A549 treated with dexamethasone at 1 μM for 4 hours (cell line): ENCODE results near the gene FKBP2. TPM values are rescaled to one million over a fixed set of nuclear protein-coding genes. Genes with fewer than 3 reads are reported as not detected.

Experiments used
- total RNA-seq: library from RNA; stranded (reverse); fragments of 200-300 nt; extraction: Qiagen RNA extraction; gene quantifications from 5 replicates; pipeline ENCODE4 v1.2.3, GENCODE V29; 2022

FKBP2 gene
- total RNA-seq: 129 to 148 TPM (median 140 TPM) in 5 replicates

GRCh38 chr11:64240435-64241240, at the start of gene FKBP2:
Gene FKBP2, plus strand, starts transcription at chr11:64241095. Its CDS starts 1,293 bp downstream, at chr11:64242388.

GRCh38 chr11:64206457-64207255, 34.2 kb upstream of the FKBP2 start, which contains the start of gene FERMT3:
Gene FERMT3, plus strand, starts transcription at chr11:64206721. Its CDS starts 644 bp downstream, at chr11:64207365.

GRCh38 chr11:64225608-64226506, 15.0 kb upstream of the FKBP2 start, which contains the start of the genes NUDT22 and TRPT1:
Gene NUDT22, plus strand, starts transcription at chr11:64226274. Its CDS starts 379 bp downstream, at chr11:64226653.
Gene TRPT1, minus strand, starts transcription at chr11:64226186. Its CDS starts 326 bp downstream, at chr11:64225860.

GRCh38 chr11:64230171-64230984, 10.5 kb upstream of the FKBP2 start, which contains the start of gene DNAJC4:
Gene DNAJC4, plus strand, starts transcription at chr11:64230548. Its CDS starts 307 bp downstream, at chr11:64230855.

GRCh38 chr11:64233913-64234586, 6.8 kb upstream of the FKBP2 start, which contains the start of gene VEGFB:
Gene VEGFB, plus strand, starts transcription at chr11:64234584. Its CDS starts 250 bp downstream, at chr11:64234834.

GRCh38 chr11:64246871-64247728, 6.2 kb downstream of the FKBP2 start, which contains the start of gene PPP1R14B:
Gene PPP1R14B, minus strand, starts transcription at chr11:64246943. Its CDS starts 270 bp downstream, at chr11:64246673.

GRCh38 chr11:64251016-64251752, 10.3 kb downstream of the FKBP2 start, which contains the start of gene PLCB3:
Gene PLCB3, plus strand, starts transcription at chr11:64251530. Its CDS starts 120 bp downstream, at chr11:64251650.

GRCh38 chr11:64284048-64284961, 43.4 kb downstream of the FKBP2 start, which contains the start of gene BAD:
Gene BAD, minus strand, starts transcription at chr11:64284665. Its CDS starts 297 bp downstream, at chr11:64284368.

GRCh38 chr11:64284962-64285884, 44.3 kb downstream of the FKBP2 start, which contains the start of gene GPR137:
Gene GPR137, plus strand, starts transcription at chr11:64285848. Its CDS starts 677 bp downstream, at chr11:64286525.

GRCh38 chr11:64291262-64291751, 50.4 kb downstream of the FKBP2 start, which contains the start of gene KCNK4:
Gene KCNK4, plus strand, starts transcription at chr11:64291302. Its CDS starts 1,717 bp downstream, at chr11:64293019.

Other genes with a start within 250 kb of the FKBP2 start
- gene FLRT1, start 205.2 kb upstream of the FKBP2 start, total RNA-seq: 0.04 to 0.08 TPM (median 0.05 TPM) in 5 replicates
- 10.6 to 15.5 TPM (median 12.9 TPM) in 5 replicates for gene MACROD1, start 75.0 kb upstream of the FKBP2 start, total RNA-seq
- gene STIP1, start 54.9 kb upstream of the FKBP2 start, total RNA-seq: 241 to 263 TPM (median 255 TPM) in 5 replicates
- 0.82 to 2.2 TPM (median 1.4 TPM) in 5 replicates for gene FERMT3, start 34.4 kb upstream of the FKBP2 start, total RNA-seq
- gene TRPT1, start 14.9 kb upstream of the FKBP2 start, total RNA-seq: 19.2 to 21.6 TPM (median 19.8 TPM) in 5 replicates
- gene NUDT22, start 14.8 kb upstream of the FKBP2 start, total RNA-seq: 27.2 to 38.2 TPM (median 36.9 TPM) in 5 replicates
- 18.9 to 23.0 TPM (median 21.0 TPM) in 5 replicates for gene DNAJC4, start 10.5 kb upstream of the FKBP2 start, total RNA-seq
- gene VEGFB, start 6.5 kb upstream of the FKBP2 start, total RNA-seq: 37.8 to 48.7 TPM (median 47.0 TPM) in 5 replicates
- 249 to 383 TPM (median 346 TPM) in 5 replicates for gene PPP1R14B, start 5.8 kb downstream of the FKBP2 start, total RNA-seq
- gene PLCB3, start 10.4 kb downstream of the FKBP2 start, total RNA-seq: 14.4 to 23.7 TPM (median 20.5 TPM) in 5 replicates
- 74.7 to 87.8 TPM (median 85.4 TPM) in 5 replicates for gene BAD, start 43.6 kb downstream of the FKBP2 start, total RNA-seq
- 24.6 to 53.9 TPM (median 47.7 TPM) in 5 replicates for gene GPR137, start 44.8 kb downstream of the FKBP2 start, total RNA-seq
- gene KCNK4, start 50.2 kb downstream of the FKBP2 start, total RNA-seq: 0.11 TPM in 2 of 5 replicates, not detected in the others
- gene CATSPERZ, start 59.3 kb downstream of the FKBP2 start, total RNA-seq: 2.0 to 3.9 TPM (median 2.9 TPM) in 5 replicates
- gene ESRRA, start 64.4 kb downstream of the FKBP2 start, total RNA-seq: 37.1 to 49.9 TPM (median 47.3 TPM) in 5 replicates
- gene TRMT112, start 76.5 kb downstream of the FKBP2 start, total RNA-seq: 367 to 421 TPM (median 395 TPM) in 5 replicates
- gene PRDX5, start 77.0 kb downstream of the FKBP2 start, total RNA-seq: 405 to 485 TPM (median 456 TPM) in 5 replicates
- 7.0 to 9.9 TPM (median 8.7 TPM) in 5 replicates for gene CCDC88B, start 99.1 kb downstream of the FKBP2 start, total RNA-seq
- 45.5 to 63.6 TPM (median 60.8 TPM) in 5 replicates for gene RPS6KA4, start 118.1 kb downstream of the FKBP2 start, total RNA-seq